Fibroblast of skin of right quadriceps (primary cell): ENCODE measurements around the gene PERM1.
"Not testable (repeated sequence)": the region's sequence is repeated elsewhere in the genome, so short reads cannot be mapped to it uniquely, and the experiment has no call there.

Experiments
- DNase-seq: peaks from one replicate; pipeline ENCODE4 v3.0.0-alpha.2; 2013

Gene PERM1

DNA sequence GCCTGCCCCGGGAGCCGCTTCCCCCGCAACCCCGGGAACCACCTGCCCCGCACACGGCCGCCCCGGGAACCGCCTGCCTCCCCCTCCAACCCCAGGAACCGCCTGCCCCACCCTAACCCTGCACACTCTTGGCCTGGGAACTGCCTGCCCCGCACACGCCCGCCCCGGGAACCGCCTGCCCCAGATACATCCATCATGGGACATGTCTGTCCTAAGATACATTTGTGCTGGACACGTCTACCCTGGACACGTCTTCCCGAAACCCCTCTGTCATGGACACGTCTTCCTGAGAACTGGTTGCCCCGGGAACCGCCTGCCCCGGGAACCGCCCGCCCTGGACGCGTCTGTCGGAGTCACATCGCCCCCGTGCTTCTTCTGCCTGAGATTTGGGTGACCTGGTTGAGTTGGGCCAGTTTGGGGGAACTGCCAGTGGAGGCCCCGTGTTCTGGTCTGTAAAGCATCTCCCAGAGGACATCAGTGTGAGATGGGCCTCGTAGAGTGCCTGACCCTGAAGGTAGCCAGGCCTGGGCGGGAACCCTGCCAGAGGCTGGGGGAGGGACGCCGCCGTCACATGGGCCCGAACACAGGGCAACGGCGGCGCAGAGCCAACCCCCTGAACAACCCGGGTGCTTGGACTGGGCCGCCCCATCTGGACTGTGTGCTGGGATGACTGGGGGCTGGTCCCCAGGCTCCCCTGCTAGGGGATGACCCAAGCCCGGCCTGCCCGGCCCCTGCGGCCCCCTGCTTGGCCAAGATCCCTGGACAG is 3.6 kb downstream of the PERM1 start:
- no peak for DNase-seq

GRCh38 chr1:976791-977190 is 5.1 kb downstream of the PERM1 start:
- not testable (repeated sequence) for DNase-seq

GRCh38 chr1:975896-976683 is 5.8 kb downstream of the PERM1 start:
- DNase-seq = peak; percentile 43

DNA sequence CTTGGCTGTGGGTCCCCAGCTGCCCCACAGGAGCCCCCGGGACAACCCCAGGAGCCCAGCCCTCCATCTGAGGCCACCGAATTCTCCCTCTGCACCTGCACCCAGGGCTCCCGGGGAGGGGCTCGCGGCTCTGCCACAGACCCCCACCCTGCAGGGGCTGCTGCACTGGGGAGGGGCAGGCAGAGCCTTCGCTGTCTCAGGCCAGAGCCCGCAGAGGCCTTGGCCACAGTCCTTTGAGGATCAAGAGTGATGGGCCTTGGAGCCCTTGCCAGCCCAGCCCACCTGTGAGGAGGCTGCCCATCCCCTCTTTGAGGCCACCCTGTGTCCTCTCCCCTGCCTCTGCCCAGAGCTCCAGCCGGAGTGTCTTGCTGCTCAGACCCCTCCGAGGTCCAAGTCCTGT is 6.5 kb downstream of the PERM1 start:
- DNase-seq = no peak

GRCh38 chr1:974687-975328 is 7.1 kb downstream of the PERM1 start:
- DNase-seq = no peak

GRCh38 chr1:974293-974640 is 7.6 kb downstream of the PERM1 start:
- DNase-seq = no peak

- DNase-seq = no peak
Observed at GRCh38 chr1:973459-974292, 8.2 kb downstream of the PERM1 start.

DNA sequence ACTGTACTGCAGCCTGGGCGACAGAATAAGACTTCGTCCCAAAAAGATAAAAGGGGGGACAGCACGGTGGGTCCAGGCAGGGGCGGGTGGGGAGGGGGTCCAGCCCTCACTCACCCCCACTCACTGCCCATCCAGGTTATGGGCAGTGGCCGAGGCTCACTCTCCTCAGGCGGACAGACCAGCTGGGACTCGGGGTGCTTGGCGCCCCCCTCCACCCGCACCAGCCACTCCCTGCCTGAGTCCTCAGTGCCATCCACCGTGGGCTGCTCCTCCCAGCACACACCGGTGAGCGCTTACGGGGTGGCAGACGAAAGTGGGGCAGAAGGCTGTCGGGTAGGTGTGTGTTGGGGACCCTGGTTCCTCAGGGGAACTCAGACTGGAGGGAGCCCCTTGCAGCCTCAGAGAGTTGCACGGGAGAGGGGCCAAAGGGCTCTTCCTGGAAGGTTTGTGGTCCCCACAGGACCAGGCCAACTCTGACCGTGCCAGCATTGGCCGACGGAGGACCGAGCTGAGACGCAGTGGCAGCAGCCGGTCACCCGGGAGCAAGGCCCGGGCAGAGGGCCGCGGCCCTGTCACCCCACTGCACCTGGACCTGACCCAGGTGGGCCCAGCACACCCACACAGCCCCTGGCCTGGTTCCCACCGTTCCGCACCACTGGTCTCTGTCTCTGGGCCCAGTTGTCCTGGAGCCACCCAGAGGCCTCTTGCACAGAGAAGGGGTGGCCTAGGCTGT is 9.0 kb downstream of the PERM1 start:
- no peak for DNase-seq

DNA sequence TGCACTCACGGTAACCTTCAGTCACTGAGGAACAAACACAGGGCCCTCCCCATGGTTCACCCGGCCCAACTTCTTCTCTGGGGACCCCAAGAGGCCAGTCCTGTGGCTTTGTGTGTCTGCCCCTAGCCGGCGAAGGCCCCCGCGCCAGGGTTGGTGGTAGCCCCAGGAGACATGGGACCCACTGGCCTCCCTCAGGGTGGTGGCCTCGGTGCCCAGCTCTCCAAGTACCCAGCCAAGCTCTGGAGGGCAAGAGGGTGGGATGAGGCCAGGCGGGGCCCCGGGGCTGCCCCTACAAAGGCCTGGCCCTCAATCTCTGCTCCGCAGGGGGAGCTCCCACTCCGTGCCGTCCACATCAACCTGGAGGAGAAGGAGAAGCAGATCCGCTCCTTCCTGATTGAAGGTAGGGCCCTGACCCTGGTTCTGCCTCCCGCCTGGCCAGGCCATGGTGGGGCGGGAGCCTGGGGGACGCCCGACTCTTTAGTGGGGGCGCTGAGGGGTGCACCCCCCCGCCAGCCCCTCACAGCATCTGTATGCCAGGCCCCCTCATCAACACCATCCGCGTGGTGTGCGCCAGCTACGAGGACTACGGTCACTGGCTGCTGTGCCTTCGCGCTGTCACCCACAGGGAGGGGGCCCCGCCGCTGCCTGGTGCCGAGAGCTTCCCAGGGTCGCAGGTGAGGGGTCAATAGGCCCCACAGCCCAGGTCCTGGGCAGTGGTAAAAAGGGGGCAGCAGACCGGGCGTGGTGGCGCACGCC is 10.0 kb downstream of the PERM1 start:
- DNase-seq = no peak

- DNase-seq = no peak
Observed at GRCh38 chr1:970973-971730, 10.7 kb downstream of the PERM1 start.

- DNase-seq = no peak
Observed at GRCh38 chr1:970242-970972, 11.5 kb downstream of the PERM1 start.

- no peak for DNase-seq
Observed at GRCh38 chr1:969260-969855, 12.5 kb downstream of the PERM1 start.

DNA sequence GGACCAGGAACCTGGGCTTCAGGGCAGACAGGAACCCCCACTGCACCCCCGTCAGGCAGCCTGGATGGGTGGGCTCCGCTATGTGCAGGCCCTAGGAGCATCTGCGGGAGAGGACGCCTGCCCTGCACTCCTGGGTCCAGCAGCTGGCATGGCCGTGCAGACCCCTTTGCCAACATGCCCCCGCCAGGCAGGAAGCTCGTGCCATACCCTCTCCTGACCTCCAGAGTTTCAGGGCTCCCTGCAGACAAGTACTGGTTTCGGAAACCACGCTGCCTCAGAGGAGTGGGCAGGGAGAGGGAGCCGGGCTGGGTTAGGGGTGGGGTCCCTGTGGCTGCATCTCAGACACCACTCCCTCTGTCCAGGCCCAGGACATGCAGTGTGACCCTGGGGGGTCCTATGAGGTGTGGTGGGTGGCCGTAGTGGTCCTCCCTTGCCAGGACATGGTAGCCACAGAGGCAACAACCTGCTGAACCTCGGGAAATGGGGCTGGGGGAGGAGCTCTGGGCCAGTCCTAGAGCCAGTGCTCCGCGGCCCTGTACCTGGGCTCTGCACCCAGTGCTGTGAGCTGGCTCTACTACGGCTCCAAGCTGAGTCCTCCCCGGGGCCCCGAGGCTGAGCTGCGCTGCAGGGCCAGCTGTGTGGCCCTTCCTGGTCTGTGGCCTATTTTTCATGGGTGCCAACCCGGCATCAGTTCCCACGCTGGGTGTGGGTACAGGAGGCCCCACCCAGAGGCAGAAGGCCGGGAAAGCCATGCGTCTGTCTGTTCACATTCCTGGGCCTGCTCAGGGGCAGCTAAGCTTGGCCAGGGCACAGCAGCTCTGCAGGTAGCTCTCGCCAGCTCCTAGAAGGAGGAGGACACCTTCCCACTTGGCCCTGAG is 14.2 kb downstream of the PERM1 start:
- no peak for DNase-seq

- DNase-seq = peak; percentile 65
Observed at GRCh38 chr1:966704-967300, 15.1 kb downstream of the PERM1 start.

DNA sequence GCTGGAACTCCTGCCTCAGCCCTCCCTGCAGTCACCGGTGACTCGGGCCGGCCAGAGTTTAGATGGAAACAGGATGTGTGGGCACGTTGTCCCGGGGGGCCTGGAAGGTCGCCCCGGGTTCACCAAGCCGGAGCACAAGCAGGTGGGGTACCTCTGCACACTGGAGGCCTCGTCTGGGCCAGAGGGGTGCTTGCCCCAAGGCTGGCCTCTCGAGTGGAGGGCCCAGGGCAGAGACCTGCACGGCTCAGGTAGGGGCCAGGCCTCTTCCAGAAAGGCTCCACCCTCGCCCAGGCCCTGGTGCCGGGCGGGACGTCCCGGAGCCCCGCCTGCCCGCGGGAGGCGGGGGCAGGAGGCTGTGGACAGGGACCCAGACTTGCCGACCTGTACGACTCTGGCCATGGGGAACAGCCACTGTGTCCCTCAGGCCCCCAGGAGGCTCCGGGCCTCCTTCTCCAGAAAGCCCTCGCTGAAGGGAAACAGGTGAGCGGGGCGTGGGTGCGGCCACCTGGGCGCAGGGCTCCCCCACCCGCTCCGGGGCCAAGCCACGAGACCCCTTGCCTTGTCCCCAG is 15.7 kb downstream of the PERM1 start, which contains the start of gene PLEKHN1:
Gene PLEKHN1, plus strand, starts transcription at position 348 of the 569 bp plus-strand sequence. Its CDS starts 50 bp downstream, at position 398.
- DNase-seq = peak; percentile 39

DNA sequence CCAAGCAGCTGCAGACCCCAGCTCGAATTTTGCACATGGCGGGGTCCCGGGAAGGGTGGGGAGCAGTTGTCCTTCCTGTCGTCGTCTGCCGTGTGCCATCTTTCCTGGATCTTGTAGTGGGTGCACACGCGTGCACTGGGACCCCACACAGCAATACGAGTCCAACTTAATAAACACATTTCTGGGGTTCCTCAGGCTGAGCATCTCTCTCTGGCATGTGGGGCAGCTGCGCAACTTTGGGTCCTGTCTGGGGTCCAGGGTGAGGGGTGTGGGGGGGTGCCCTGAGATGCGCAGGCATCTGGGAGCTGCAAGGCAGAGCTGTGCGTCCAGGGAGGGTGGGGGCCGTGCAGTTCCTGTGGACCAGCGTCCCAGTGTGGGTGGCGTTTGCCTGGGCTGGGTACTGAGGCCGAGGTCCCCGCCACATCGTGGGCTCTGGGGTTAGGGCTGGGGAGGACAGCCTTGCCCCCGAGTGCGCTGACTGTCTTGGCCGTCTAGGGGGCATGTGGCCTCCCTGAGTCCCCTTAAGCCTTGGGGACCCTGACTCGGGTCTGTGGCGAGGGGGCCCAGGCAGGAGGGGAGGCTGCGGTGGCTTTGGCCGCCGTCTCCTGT is 16.3 kb downstream of the PERM1 start:
- DNase-seq = no peak
